Activated CD8-positive, alpha-beta memory T cell treated with anti-CD3 and anti-CD28 coated beads for 4 hours (primary cell): Measurements from ENCODE around the gene SOAT2.

Experiments
- DNase-seq, 2 donors: peaks; one replicate each; pipeline ENCODE4 v3.0.0-alpha.2; 2020; ENCODE audit warnings: low read depth in 2 of 2

SOAT2 gene, protein sequence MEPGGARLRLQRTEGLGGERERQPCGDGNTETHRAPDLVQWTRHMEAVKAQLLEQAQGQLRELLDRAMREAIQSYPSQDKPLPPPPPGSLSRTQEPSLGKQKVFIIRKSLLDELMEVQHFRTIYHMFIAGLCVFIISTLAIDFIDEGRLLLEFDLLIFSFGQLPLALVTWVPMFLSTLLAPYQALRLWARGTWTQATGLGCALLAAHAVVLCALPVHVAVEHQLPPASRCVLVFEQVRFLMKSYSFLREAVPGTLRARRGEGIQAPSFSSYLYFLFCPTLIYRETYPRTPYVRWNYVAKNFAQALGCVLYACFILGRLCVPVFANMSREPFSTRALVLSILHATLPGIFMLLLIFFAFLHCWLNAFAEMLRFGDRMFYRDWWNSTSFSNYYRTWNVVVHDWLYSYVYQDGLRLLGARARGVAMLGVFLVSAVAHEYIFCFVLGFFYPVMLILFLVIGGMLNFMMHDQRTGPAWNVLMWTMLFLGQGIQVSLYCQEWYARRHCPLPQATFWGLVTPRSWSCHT

DNA sequence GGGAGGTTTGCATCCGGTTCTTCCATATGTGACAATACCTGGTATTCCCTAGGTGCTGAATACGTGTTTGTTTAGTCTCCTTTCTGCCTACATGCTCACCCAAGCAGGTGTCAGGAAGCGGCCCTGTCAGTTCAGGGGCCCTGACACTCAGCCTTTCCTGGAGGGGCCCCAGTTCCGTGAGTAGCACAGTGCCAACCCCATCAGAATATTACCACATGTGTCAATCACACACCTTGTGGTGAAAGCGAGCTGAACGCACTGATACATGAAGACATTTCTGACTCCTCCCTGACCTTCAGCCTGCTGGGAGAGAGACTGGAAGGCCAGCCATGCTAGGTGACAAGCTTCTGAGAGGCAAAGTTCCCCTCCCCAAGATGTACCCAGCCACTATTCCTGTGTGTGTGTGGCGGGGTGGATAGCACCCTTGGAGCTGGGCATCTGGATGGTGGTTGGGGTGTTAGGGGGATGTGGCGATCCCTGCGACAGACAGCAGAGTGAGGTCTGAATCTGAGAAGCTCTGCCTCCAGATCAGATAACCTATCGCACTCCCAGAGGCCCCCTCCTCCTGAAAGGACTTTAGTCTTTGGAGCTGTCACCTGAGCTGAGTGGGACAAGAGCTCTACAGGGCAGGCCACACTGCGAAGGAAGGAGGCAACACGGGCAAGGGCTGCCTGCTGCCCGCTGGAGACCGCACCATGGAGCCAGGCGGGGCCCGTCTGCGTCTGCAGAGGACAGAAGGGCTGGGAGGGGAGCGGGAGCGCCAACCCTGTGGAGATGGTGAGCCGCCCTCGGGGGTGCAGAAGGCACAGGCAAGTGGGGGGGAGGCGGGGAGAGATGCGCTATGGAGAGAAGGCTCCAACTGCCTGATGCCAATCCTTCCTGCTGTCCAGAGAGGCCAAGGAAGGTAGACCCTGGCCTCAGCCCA, at the start of gene SOAT2:
Gene SOAT2 (plus strand): TSS at position 604 of the 925 bp plus-strand sequence. CDS start 92 bp downstream, at position 696.
- no peak for DNase-seq

GRCh38 chr12:53054112-53054878, 49.0 kb upstream of the SOAT2 start:
- DNase-seq = peak; percentile 82 to 89

- DNase-seq = no peak
Measured at GRCh38 chr12:53055471-53056266, 47.6 kb upstream of the SOAT2 start.

- DNase-seq = no peak
Measured at GRCh38 chr12:53056296-53056695, 47.0 kb upstream of the SOAT2 start.

- DNase-seq = no peak
Measured at GRCh38 chr12:53056901-53057300, 46.4 kb upstream of the SOAT2 start.

GRCh38 chr12:53057816-53058500, 45.3 kb upstream of the SOAT2 start:
- DNase-seq = no peak

GRCh38 chr12:53058674-53059433, 44.4 kb upstream of the SOAT2 start:
- DNase-seq = no peak

DNA sequence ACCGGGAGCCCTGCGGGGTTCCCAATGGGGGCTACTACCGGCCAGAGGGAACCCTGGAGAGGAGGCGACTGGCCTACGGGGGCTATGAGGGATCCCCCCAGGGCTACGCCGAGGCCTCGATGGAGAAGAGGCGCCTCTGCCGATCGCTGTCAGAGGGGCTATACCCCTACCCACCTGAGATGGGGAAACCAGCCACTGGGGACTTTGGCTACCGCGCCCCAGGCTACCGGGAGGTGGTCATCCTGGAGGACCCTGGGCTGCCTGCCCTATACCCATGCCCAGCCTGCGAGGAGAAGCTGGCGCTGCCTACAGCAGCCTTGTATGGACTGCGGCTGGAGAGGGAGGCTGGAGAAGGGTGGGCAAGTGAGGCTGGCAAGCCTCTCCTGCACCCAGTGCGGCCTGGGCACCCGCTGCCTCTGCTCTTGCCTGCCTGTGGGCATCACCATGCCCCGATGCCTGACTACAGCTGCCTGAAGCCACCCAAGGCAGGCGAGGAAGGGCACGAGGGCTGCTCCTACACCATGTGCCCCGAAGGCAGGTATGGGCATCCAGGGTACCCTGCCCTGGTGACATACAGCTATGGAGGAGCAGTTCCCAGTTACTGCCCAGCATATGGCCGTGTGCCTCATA, 43.7 kb upstream of the SOAT2 start:
- no peak for DNase-seq

DNA sequence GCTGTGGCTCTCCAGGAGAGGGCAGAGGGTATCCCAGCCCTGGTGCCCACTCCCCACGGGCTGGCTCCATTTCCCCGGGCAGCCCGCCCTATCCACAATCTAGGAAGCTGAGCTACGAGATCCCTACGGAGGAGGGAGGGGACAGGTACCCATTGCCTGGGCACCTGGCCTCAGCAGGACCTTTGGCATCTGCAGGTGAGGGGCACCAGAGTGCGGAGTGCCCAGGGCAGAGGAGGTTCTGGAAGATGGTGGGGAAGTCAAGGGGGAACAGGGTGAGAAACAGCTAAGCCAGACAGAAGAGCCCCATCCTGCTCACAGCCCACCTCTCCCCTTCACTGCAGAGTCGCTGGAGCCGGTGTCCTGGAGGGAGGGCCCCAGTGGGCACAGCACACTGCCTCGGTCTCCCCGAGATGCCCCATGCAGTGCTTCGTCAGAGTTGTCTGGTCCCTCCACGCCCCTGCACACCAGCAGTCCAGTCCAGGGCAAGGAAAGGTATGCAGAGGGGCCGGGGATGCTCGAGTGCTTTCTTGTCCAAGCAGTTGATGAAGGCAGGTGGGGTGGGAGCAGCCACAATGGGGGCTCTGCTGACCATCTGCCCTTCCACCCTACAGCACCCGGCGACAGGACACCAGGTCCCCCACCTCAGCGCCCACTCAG, 43.1 kb upstream of the SOAT2 start:
- no peak for DNase-seq

GRCh38 chr12:53060721-53061276, 42.5 kb upstream of the SOAT2 start:
- no peak for DNase-seq

DNA sequence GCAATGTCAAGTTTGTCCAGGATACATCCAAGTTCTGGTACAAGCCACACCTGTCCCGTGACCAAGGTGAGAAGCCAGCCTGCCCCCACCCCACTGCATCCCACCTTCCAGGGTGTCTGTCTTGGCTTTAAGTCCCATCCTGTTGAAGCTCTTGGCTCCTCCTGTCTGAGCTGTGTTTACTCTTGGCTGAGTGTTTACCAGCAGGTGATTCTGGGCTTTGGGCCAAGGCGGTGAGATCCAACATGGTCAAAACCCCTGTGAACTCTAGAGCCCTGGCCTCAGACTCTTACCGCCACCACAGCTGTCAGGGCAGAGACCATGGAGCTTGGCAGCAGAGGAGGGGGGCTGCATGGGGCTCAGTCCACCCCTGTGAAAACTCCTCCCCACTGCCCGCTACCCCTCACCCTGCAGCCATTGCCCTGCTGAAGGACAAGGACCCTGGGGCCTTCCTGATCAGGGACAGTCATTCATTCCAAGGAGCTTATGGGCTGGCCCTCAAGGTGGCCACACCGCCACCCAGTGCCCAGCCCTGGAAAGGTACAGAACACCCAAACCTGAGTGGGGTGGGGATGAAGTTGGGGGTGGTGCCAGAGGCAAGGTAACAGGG, 41.8 kb upstream of the SOAT2 start:
- DNase-seq = no peak

DNA sequence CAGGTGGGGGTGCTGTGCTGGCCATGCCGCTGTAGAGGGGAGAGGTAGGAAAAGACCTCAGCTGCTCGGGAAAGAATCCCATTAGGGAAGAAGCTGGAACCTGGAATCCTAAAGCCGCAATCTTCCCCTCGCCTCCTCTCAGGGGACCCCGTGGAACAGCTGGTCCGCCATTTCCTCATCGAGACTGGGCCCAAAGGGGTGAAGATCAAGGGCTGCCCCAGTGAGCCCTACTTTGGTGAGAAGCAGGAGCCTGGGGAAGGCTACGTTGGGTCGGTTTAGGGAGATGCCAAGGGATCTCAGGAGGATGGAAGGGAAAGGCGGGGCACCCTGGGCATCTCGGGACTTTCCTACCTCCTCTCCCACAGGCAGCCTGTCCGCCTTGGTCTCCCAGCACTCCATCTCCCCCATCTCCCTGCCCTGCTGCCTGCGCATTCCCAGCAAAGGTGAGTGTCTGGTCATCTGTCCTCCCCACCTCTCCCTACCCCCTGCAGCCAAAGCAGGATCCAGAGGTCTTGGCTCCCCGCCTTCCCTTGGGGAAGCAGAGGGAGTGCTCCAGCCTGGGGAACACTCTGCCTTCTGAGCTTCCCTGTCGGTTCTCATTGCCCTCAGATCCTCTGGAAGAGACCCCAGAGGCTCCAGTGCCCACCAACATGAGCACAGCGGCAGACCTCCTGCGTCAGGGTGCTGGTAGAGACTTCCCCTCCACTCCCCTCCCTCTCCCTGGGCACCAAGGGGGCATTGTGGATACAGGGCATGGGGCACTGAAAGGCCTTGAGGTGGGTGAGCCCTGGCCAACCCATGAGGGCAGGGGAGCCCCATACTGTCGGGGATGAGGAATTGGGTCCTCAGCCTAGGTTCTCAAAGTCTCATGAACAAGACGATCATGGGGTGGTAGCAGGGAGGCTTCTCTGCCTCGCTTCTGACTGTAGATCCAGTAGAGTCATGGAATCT, 41.0 kb upstream of the SOAT2 start:
- DNase-seq = no peak

DNA sequence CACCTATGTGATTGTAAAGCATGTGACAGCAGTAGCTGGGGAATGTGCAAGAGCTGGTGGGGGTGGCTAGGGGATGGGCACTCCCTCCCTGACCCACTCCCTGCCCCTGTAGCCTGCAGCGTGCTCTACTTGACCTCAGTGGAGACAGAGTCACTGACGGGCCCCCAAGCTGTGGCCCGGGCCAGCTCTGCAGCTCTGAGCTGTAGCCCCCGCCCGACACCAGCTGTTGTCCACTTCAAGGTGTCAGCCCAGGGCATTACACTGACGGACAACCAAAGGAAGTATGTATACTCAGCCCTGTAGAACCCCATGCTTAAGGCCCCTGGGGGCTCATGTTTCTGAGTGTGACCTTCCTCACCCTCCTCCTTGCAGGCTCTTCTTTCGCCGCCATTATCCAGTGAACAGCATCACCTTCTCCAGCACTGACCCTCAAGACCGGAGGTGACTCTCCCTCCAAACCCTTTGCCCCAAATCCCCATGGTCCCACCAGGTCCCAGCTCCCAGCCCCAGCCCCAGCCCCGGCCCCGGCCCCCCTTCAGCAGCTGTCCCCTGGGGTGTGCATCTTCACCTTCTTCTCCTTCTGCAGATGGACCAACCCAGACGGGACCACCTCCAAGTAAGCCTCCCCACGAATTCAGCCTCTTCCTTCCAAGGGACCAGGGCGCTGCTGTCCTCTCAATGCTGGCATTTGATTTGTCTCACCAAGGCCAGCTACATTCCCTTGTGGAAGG, 40.1 kb upstream of the SOAT2 start:
- no peak for DNase-seq

- DNase-seq = no peak
Measured at GRCh38 chr12:53063708-53064612, 39.3 kb upstream of the SOAT2 start.
